NB4 (cell line): Measurements from ENCODE around the gene DUOX1.
A peak's percentile ranks its signal among the peaks of the same experiment; 100 is the strongest.

Source experiments
- DNase-seq: peaks from one replicate; pipeline ENCODE4 v3.0.0; 2010; ENCODE audit warnings: low read depth
- H3K4me3 ChIP-seq: one replicate; pipeline ENCODE4 v1.5.1; 2011; ENCODE audit warnings: mild to moderate bottlenecking, low read depth, low read length, moderate library complexity
- MYC ChIP-seq: IDR thresholded peaks from 2 replicates; pipeline ENCODE4 v1.6.1; 2011; ENCODE audit warnings: low read depth, low read length
- POLR2A ChIP-seq: IDR thresholded peaks from 2 replicates; pipeline ENCODE4 v1.6.1; 2011; ENCODE audit warnings: mild to moderate bottlenecking; ENCODE audit not compliant: insufficient read length; ENCODE audit errors: extremely low read depth
- TF ChIP-seq, protein P1 (sequence below): IDR thresholded peaks from 2 replicates; pipeline ENCODE4 v1.6.1; 2011; ENCODE audit warnings: low read depth, low read length
- TF ChIP-seq, protein P2 (sequence below): IDR thresholded peaks from one replicate; pipeline ENCODE4 v1.5.1; 2012; ENCODE audit warnings: low read depth, low read length

Gene DUOX1

DNA sequence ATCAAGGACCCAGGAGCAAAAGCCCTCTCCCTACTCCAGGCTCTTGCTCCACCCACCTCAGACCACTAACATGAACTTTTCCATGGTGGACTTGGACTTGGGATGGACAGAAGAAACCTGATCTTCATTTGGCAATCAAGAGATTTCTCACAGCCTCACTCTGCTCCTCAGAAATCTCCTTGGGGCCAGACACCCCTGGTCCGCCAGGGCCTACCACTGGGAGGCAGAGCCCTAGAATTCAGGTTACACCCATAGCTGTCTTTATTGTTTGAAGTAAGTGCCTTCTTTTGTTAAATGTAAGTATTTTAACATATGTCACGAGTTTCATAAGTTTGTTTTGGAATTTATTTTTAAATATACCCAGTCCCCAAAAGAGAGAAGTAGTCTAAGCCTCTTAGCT is 44.8 kb downstream of the DUOX1 start:
- TF ChIP-seq, protein P1, sequence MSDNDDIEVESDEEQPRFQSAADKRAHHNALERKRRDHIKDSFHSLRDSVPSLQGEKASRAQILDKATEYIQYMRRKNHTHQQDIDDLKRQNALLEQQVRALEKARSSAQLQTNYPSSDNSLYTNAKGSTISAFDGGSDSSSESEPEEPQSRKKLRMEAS, result no peak
- TF ChIP-seq POLR2A (no peak), MYC (no peak)
- TF ChIP-seq, protein P2, sequence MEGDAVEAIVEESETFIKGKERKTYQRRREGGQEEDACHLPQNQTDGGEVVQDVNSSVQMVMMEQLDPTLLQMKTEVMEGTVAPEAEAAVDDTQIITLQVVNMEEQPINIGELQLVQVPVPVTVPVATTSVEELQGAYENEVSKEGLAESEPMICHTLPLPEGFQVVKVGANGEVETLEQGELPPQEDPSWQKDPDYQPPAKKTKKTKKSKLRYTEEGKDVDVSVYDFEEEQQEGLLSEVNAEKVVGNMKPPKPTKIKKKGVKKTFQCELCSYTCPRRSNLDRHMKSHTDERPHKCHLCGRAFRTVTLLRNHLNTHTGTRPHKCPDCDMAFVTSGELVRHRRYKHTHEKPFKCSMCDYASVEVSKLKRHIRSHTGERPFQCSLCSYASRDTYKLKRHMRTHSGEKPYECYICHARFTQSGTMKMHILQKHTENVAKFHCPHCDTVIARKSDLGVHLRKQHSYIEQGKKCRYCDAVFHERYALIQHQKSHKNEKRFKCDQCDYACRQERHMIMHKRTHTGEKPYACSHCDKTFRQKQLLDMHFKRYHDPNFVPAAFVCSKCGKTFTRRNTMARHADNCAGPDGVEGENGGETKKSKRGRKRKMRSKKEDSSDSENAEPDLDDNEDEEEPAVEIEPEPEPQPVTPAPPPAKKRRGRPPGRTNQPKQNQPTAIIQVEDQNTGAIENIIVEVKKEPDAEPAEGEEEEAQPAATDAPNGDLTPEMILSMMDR, result no peak
- DNase-seq, result no peak
- no peak overlapping the region for H3K4me3 ChIP-seq

DNA sequence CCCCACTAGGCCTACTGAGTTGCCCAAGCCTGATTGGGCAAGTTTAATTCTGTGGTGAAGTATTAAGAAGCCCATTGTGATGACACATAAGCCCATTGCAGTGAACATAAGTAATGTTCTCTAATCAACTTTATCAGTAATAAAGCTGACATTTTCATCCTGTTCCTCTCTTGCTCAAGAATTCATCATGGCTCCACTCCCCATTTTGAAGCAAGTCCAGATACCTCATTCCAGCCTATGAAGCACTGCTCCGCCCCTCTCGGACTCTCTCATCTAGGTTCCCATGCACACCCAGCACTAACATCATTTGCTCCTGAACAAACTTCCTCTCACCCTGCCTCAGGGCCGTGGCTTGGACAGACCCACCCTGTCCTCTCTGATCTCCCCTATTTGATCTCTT is 47.5 kb downstream of the DUOX1 start:
- no peak overlapping the region for H3K4me3 ChIP-seq
- TF ChIP-seq, protein P2, result no peak
- no peak for DNase-seq

DNA sequence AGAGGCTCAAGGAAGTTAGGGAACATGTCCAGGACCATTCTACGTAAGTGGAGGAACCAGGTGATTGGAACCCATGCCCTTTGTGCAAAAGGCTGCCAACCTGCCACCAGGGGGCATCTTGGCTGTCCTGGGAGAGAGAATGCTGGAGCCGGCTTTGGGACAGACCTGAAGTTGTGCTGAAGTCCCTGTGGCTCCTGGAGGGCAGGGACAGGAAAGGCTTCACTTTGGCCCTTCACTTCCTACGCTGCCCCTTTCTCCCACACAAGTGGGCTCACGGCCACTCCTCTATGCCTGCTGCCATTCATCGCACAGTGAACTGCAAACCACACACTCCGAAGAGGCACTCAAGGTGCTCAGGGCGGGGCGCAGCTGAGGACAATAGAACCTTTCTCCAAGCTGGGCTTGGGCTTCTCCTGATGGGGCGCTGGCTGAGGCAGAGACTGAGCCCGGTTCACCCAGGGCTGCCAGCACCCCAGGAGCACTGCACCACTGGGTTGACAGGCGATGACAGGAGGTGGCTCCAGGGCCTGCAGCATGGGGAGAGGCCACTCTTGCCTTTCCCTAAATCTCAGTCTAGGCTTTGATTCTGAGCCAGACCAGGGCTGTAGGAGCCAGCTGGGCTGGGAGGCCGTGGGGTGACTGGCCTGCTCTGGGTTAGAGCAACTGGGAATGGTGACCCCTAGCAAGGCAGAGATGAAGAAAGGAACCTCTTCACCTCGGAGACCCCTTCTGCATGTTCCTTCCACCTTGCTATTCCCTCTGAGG is 49.6 kb downstream of the DUOX1 start:
- H3K4me3 ChIP-seq, result no peak overlapping the region
- TF ChIP-seq POLR2A, result no peak
- TF ChIP-seq, protein P1, result no peak
- TF ChIP-seq, protein P2, result peak; percentile 55
- DNase-seq, result peak; percentile 54

DNA sequence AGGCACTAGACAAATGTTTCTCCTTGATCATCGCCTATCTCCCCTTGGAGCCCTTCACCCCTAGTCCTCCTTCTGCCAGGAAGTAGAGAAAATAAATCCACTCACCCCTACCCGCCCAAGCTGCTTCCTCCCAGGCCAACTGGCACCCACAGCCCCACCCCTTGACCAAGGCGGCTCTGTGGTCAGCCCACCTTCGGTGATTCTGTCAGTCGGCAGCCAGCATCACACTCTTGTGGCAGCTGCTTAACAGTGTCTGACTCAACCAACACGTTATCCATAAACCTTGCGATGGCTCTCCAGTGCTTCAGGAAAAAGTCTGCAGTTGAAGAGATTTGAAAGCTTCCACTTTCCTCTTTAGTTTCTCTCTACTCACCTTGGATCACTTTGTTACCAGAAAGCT is 50.4 kb downstream of the DUOX1 start:
- no peak overlapping the region for H3K4me3 ChIP-seq
- peak; percentile 67 for DNase-seq
- no peak for TF ChIP-seq POLR2A
- TF ChIP-seq, protein P2, result no peak
- TF ChIP-seq, protein P1, result peak; percentile 41

DNA sequence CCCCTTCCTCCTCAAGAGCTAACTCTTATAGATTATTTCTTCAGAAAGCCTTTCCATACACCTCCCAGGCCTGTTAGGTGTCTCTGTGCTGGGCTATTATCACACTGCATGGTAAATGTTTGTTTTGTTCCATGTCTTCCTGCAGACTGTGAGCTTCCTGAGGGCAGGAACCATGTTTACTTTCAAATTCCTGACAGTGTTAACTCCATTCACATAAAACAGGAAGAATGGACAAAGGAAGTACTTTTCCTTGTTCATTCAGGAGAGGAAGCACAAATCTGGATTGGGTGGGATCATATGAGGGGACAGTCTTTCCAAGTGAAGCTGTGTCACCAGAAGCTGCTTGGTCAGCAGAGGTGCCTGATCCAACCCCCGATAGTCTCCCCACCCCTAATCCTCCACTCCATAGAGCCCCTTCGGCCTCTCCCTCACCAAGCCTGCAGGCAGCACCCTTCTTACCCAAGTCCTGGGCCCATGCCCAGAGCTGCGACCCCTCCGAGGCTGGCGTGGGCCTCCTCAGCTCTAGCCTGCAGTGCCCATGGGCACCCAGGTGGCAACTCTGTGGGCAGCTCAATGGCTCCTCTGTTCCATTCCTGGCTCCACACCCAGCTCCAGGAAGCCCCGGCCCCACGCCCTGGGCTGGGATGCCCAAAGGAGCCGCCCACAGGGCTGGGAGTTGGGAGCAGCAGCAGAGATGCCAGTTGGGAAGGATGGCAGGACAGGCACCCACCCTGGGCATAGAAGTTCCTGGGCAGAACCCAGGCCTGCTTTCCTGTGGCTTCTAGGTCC is 51.0 kb downstream of the DUOX1 start:
- no peak for DNase-seq
- no peak overlapping the region for H3K4me3 ChIP-seq
- TF ChIP-seq, protein P1, result peak; percentile 2; the same call in 1 of the 2 replicates
- TF ChIP-seq, protein P2, result no peak
- TF ChIP-seq POLR2A, result no peak
- no peak for TF ChIP-seq MYC
